ENCODE measurements around the gene ZFP36L2. TPM values are rescaled to one million over a fixed set of nuclear protein-coding genes. Genes with fewer than 3 reads are reported as not detected.

The ZFP36L2 gene
- total RNA-seq, 1 experiment from 2014 or later, result 34.3 TPM

GRCh38 chr2:43265001-43265400, 38.6 kb upstream of the ZFP36L2 start:
- Histone ChIP-seq H3K9me3 (ENCODE audit: insufficient read depth, low read depth) (no peaks in the 10 kb centered on the region), H3K27me3 (ENCODE audit: insufficient read depth, low read depth) (no peaks in the 10 kb centered on the region), H3K36me3 (ENCODE audit: low read depth) (no peaks in the 10 kb centered on the region), H3K4me3 (no peak overlapping the region), H3F3A (ENCODE audit: insufficient read depth, low read depth) (no peaks in the 10 kb centered on the region), H3K79me2 (ENCODE audit: low read depth) (no peaks in the 10 kb centered on the region), H2AFZ (no peak overlapping the region), H3K27ac (no peak overlapping the region), H3K4me1 (replicated peaks; ENCODE audit: insufficient read depth) (0 out of 2 replicates have a peak, but pooled peaks cover 4% of the 10 kb centered on the region), H3K9me2 (ENCODE audit: insufficient read depth) (no peaks in the 10 kb centered on the region), H3K4me2 (no peak overlapping the region), H4K20me1 (ENCODE audit: insufficient read depth) (no peaks in the 10 kb centered on the region)
- intact Hi-C loops (cut with micrococcal nuclease; ENCODE audit: unreplicated experiment), result no loop called here
- no TSS peak for BruUV-seq (replicated peaks)
- POLR2A ChIA-PET (ENCODE audit: unreplicated experiment), result no interaction called here
- TF ChIP-seq CTCF (conservative IDR thresholded peaks at IDR 0.05) (no peak), EZH2 (IDR thresholded peaks at IDR 0.05; ENCODE audit: low read depth) (no peak)
- CTCF ChIA-PET, result no interaction called here
- no peak for DNase-seq

GRCh38 chr2:43262951-43263350, 36.5 kb upstream of the ZFP36L2 start:
- Histone ChIP-seq H3K36me3 (ENCODE audit: low read depth) (no peaks in the 10 kb centered on the region), H3K9me3 (ENCODE audit: insufficient read depth, low read depth) (no peaks in the 10 kb centered on the region), H3K27me3 (ENCODE audit: insufficient read depth, low read depth) (no peaks in the 10 kb centered on the region), H3K4me2 (no peak overlapping the region), H3F3A (ENCODE audit: insufficient read depth, low read depth) (no peaks in the 10 kb centered on the region), H3K27ac (no peak overlapping the region), H3K79me2 (ENCODE audit: low read depth) (no peaks in the 10 kb centered on the region), H3K4me3 (no peak overlapping the region), H3K9me2 (ENCODE audit: insufficient read depth) (no peaks in the 10 kb centered on the region), H2AFZ (no peak overlapping the region), H4K20me1 (ENCODE audit: insufficient read depth) (no peaks in the 10 kb centered on the region), H3K4me1 (replicated peaks; ENCODE audit: insufficient read depth) (0 out of 2 replicates have a peak, but pooled peaks cover 4% of the 10 kb centered on the region)
- no peak for TF ChIP-seq CTCF (conservative IDR thresholded peaks at IDR 0.05)
- no peak for TF ChIP-seq EZH2 (IDR thresholded peaks at IDR 0.05; ENCODE audit: low read depth)
- ChIA-PET CTCF (interaction anchor here (1.0 kb wide), 1 partner anchor 221 kb away, joined by 5 read pairs; no protein-coding TSS in a partner anchor), POLR2A (ENCODE audit: unreplicated experiment) (no interaction called here)
- no peak for DNase-seq
- no TSS peak for BruUV-seq (replicated peaks)
- intact Hi-C loops (cut with micrococcal nuclease; ENCODE audit: unreplicated experiment), result no loop called here

DNA sequence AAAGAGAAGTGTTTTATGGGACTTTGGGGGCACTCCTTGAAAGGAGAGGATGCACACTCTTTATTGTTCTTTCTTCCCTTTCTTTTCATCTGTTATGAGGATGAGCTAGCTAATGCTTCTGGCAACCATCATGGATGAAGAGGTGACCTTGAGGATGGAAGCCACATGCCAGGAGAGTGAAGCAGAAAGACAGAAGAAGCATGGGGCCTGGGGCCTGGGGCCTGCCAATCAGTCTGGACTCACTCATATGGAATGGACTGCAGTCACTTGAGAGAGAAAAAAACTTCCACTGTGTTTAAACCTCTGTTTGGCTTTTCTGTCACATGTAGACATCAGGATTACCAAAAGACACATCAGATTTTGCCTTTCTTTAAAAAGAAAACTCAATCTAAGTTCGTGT, 35.8 kb upstream of the ZFP36L2 start:
- no peak overlapping the region for H2AFZ ChIP-seq
- no peaks in the 10 kb centered on the region for H3K9me3 ChIP-seq (ENCODE audit: insufficient read depth, low read depth)
- H3K79me2 ChIP-seq (ENCODE audit: low read depth), result no peaks in the 10 kb centered on the region
- BruUV-seq (replicated peaks), result no TSS peak
- intact Hi-C loops (cut with micrococcal nuclease; ENCODE audit: unreplicated experiment), result no loop called here
- CTCF ChIA-PET, result no interaction called here
- H3K4me1 ChIP-seq (replicated peaks; ENCODE audit: insufficient read depth), result 0 out of 2 replicates have a peak, but pooled peaks cover 4% of the 10 kb centered on the region
- no peaks in the 10 kb centered on the region for H3K36me3 ChIP-seq (ENCODE audit: low read depth)
- H3F3A ChIP-seq (ENCODE audit: insufficient read depth, low read depth), result no peaks in the 10 kb centered on the region
- no peak overlapping the region for H3K4me2 ChIP-seq
- H4K20me1 ChIP-seq (ENCODE audit: insufficient read depth), result no peaks in the 10 kb centered on the region
- no peak overlapping the region for H3K4me3 ChIP-seq
- H3K27ac ChIP-seq, result no peak overlapping the region
- no peaks in the 10 kb centered on the region for H3K9me2 ChIP-seq (ENCODE audit: insufficient read depth)
- POLR2A ChIA-PET (ENCODE audit: unreplicated experiment), result interaction anchor here (0.6 kb wide), 1 partner anchor 9 kb away, joined by 3 read pairs; no protein-coding TSS in a partner anchor
- no peaks in the 10 kb centered on the region for H3K27me3 ChIP-seq (ENCODE audit: insufficient read depth, low read depth)
- TF ChIP-seq CTCF (conservative IDR thresholded peaks at IDR 0.05), result no peak
- no peak for TF ChIP-seq EZH2 (IDR thresholded peaks at IDR 0.05; ENCODE audit: low read depth)
- no peak for DNase-seq
